ENCODE results near the gene MYBBP1A.

DNA sequence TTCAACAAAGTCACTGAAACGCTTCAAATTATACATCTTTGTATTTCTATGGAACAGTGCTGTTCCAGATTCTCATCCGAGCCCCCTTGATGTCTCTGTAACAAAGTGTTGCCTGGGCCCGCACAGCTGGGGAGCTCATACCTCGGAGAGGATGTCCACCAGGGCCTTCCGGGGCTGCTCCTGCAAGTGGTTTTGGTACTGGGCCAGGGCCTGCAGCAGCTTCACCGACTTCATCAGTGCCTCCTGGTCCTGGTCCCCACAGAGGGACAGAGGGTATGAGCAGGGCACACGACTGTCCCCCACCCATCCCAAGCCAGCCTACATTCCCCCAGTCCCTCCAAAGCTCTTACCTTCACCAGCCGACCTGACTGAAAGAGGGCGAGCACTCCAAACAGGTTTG is 1.5 kb downstream of the MYBBP1A start:
- TF ChIP-seq RAD21 (IDR thresholded peaks at IDR 0.05; ENCODE audit: low read depth) (no peak), ZBTB7A (IDR thresholded peaks at IDR 0.05; ENCODE audit: low read depth) (no peak), CREB1 (IDR thresholded peaks at IDR 0.05; ENCODE audit: low read depth) (no peak), NFIC (IDR thresholded peaks at IDR 0.05) (no peak), EGR1 (IDR thresholded peaks at IDR 0.05) (no peak), EP300 (IDR thresholded peaks at IDR 0.05; ENCODE audit: borderline replicate concordance) (no peak), TAF1 (IDR thresholded peaks at IDR 0.05; ENCODE audit: low read depth) (no peak)
- TF ChIP-seq, protein P1, sequence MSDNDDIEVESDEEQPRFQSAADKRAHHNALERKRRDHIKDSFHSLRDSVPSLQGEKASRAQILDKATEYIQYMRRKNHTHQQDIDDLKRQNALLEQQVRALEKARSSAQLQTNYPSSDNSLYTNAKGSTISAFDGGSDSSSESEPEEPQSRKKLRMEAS (IDR thresholded peaks at IDR 0.05): no peak
- TF ChIP-seq, protein P2, sequence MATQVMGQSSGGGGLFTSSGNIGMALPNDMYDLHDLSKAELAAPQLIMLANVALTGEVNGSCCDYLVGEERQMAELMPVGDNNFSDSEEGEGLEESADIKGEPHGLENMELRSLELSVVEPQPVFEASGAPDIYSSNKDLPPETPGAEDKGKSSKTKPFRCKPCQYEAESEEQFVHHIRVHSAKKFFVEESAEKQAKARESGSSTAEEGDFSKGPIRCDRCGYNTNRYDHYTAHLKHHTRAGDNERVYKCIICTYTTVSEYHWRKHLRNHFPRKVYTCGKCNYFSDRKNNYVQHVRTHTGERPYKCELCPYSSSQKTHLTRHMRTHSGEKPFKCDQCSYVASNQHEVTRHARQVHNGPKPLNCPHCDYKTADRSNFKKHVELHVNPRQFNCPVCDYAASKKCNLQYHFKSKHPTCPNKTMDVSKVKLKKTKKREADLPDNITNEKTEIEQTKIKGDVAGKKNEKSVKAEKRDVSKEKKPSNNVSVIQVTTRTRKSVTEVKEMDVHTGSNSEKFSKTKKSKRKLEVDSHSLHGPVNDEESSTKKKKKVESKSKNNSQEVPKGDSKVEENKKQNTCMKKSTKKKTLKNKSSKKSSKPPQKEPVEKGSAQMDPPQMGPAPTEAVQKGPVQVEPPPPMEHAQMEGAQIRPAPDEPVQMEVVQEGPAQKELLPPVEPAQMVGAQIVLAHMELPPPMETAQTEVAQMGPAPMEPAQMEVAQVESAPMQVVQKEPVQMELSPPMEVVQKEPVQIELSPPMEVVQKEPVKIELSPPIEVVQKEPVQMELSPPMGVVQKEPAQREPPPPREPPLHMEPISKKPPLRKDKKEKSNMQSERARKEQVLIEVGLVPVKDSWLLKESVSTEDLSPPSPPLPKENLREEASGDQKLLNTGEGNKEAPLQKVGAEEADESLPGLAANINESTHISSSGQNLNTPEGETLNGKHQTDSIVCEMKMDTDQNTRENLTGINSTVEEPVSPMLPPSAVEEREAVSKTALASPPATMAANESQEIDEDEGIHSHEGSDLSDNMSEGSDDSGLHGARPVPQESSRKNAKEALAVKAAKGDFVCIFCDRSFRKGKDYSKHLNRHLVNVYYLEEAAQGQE (IDR thresholded peaks at IDR 0.05; ENCODE audit: low read depth): no peak

All from Ishikawa (cell line).